ENCODE measurements around the gene MAGI2. TPM values are rescaled to one million over a fixed set of nuclear protein-coding genes. Genes with fewer than 3 reads are reported as not detected.

Gene MAGI2
- total RNA-seq, 4 donors from 2014 or later = 0.90 to 2.4 (median 0.99) TPM

DNA sequence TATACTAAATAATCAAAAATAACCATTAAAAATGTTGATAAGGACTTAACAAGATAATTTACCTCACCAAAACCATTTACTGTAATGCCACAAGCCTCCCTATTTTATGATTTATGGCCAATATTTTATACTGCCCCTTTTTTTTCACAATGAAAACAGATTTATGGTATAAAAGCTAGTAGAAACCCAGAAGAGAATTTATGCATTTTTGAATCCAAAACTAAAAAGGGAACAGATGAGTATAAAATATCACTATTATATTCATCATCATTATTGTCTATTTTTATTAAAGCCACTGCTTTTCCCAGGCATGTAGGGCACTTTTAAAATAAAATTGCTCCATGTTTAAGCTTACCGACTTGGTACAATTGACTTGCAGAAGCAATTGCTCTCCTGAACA lies 1229.9 kb downstream of the MAGI2 start:
- intact Hi-C loops (cut with DNase I; ENCODE audit: low total_unique reads) = no loop called here
- DNase-seq = no peak

DNA sequence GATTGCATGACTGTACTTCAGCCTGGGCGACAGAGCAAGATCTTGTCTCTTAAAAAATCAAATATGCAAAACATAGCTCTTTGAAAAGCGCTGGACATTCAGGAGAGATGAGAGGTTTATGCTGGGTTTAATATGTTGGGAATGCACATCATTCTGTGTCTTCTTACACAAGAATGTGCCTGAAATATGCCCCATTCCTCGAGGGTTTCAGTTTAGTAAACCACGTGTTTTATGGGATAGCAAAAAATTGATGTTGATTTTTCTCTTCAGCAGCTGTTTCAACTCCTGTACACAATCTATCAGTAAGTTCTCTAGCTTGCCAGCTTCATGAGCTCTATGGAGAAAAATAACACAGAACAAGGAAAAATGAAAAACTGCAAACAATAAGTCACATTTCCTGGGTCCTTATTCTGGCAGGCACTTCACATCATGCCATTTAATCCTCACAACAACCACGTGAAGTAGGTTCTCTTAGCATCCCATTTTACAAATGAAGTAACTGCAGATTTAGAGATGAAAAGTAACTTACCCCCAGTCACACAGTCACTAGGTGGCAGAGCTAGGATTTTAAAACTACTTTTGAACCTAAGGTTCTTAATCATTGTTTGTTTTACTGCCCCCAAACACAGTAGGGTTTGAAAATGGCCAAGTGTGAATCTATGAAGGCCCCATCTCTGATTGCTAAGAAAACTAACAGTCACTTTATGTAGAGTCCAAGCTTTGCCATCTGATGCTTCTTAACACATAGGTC lies 1231.3 kb downstream of the MAGI2 start:
- TF ChIP-seq POLR2A (IDR thresholded peaks at IDR 0.05) = no peak
- TF ChIP-seq CTCF (IDR thresholded peaks at IDR 0.05 in 4 of 5, conservative IDR thresholded peaks at IDR 0.05 in 1 of 5) = no peak
- in situ Hi-C loops (cut with MboI; ENCODE audit: low sequenced_read_pairs in 4 of 4) = no loop called here
- intact Hi-C loops (cut with DNase I; ENCODE audit: low total_unique reads) = no loop called here
- Histone ChIP-seq H3K9me3 (no peaks in the 10 kb centered on the region), H3K4me3 (no peak overlapping the region), H3K36me3 (no peaks in the 10 kb centered on the region), H3K27me3 (no peaks in the 10 kb centered on the region), H3K4me1 (no peaks in the 10 kb centered on the region), H3K27ac (no peak overlapping the region)
- DNase-seq (no peak), ATAC-seq (no peak)

More for the DNA sequence above, 1229.9 kb downstream of the MAGI2 start:
- H3K4me3 ChIP-seq = no peak overlapping the region
- H3K9me3 ChIP-seq = no peaks in the 10 kb centered on the region
- H3K27ac ChIP-seq = no peak overlapping the region
- no peaks in the 10 kb centered on the region for H3K4me1 ChIP-seq
- no peaks in the 10 kb centered on the region for H3K27me3 ChIP-seq
- no peak for ATAC-seq
- in situ Hi-C loops (cut with MboI; ENCODE audit: low sequenced_read_pairs in 4 of 4) = no loop called here
- no peak for TF ChIP-seq CTCF (IDR thresholded peaks at IDR 0.05 in 4 of 5, conservative IDR thresholded peaks at IDR 0.05 in 1 of 5)
- TF ChIP-seq POLR2A (IDR thresholded peaks at IDR 0.05) = no peak
- no peaks in the 10 kb centered on the region for H3K36me3 ChIP-seq

GRCh38 chr7:78220754-78221153 lies 1232.7 kb downstream of the MAGI2 start:
- TF ChIP-seq CTCF (IDR thresholded peaks at IDR 0.05 in 4 of 5, conservative IDR thresholded peaks at IDR 0.05 in 1 of 5) (no peak), POLR2A (IDR thresholded peaks at IDR 0.05) (no peak)
- no peaks in the 10 kb centered on the region for H3K4me1 ChIP-seq
- no peaks in the 10 kb centered on the region for H3K36me3 ChIP-seq
- H3K9me3 ChIP-seq = no peaks in the 10 kb centered on the region
- H3K27me3 ChIP-seq = no peaks in the 10 kb centered on the region
- no peak overlapping the region for H3K27ac ChIP-seq
- no peak overlapping the region for H3K4me3 ChIP-seq
- in situ Hi-C loops (cut with MboI; ENCODE audit: low sequenced_read_pairs in 4 of 4) = no loop called here
- ATAC-seq (no peak), DNase-seq (no peak)
- intact Hi-C loops (cut with DNase I; ENCODE audit: low total_unique reads) = no loop called here

GRCh38 chr7:78218876-78219275 lies 1234.6 kb downstream of the MAGI2 start:
- TF ChIP-seq POLR2A (IDR thresholded peaks at IDR 0.05) = no peak
- TF ChIP-seq CTCF (IDR thresholded peaks at IDR 0.05 in 4 of 5, conservative IDR thresholded peaks at IDR 0.05 in 1 of 5) = no peak
- Histone ChIP-seq H3K4me1 (no peaks in the 10 kb centered on the region), H3K27ac (no peak overlapping the region), H3K36me3 (no peaks in the 10 kb centered on the region), H3K4me3 (no peak overlapping the region), H3K27me3 (no peaks in the 10 kb centered on the region), H3K9me3 (no peaks in the 10 kb centered on the region)
- no peak for ATAC-seq
- in situ Hi-C loops (cut with MboI; ENCODE audit: low sequenced_read_pairs in 4 of 4) (no loop called here), intact Hi-C loops (cut with DNase I; ENCODE audit: low total_unique reads) (no loop called here)
- no peak for DNase-seq

DNA sequence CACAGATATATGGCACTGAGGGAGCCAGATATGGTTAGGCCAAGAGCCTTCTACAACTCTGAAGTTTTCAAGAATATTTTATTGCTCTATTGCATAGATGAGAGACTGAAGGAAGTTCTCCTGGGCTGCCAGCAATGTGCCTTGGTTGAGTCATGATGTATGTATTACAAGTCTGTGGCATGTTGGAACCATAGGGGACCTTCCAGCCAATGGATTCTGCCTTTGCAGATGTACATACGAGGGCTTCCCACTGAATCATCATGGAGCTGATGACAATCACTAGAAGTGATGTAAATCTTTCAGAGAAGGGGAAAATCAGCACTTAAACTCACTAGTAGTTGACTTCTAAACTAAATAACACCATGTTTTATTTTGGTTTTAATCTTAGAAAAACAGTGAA lies 1235.4 kb downstream of the MAGI2 start:
- no peaks in the 10 kb centered on the region for H3K4me1 ChIP-seq
- H3K4me3 ChIP-seq = no peak overlapping the region
- no peak overlapping the region for H3K27ac ChIP-seq
- TF ChIP-seq POLR2A (IDR thresholded peaks at IDR 0.05) (no peak), CTCF (IDR thresholded peaks at IDR 0.05 in 4 of 5, conservative IDR thresholded peaks at IDR 0.05 in 1 of 5) (no peak)
- no peaks in the 10 kb centered on the region for H3K36me3 ChIP-seq
- in situ Hi-C loops (cut with MboI; ENCODE audit: low sequenced_read_pairs in 4 of 4) (no loop called here), intact Hi-C loops (cut with DNase I; ENCODE audit: low total_unique reads) (no loop called here)
- DNase-seq (no peak), ATAC-seq (no peak)
- no peaks in the 10 kb centered on the region for H3K9me3 ChIP-seq
- H3K27me3 ChIP-seq = no peaks in the 10 kb centered on the region
